A673 (cell line): ENCODE data around the gene MIER2. TPM values are rescaled to one million over a fixed set of nuclear protein-coding genes. Genes with fewer than 3 reads are reported as not detected.
"Not testable (repeated sequence)": the region's sequence is repeated elsewhere in the genome, so short reads cannot be mapped to it uniquely, and the experiment has no call there.

Experiments
- BruUV-seq: library from RNA; stranded (reverse); fragments of 400-500 nt; replicated peaks from 2 replicates; lab custom pipeline; 2021; lab: Mats Ljungman, UMichigan
- CTCF ChIA-PET: fragments of 300-600 bp; sonication (Branson Sonifier 250); formaldehyde crosslinking; loops from one replicate; lab custom pipeline; 2022; ENCODE audit warnings: antibody characterized with exemption; lab: Charles Lee
- POLR2A ChIA-PET: fragments of 300-600 bp; sonication (Branson Sonifier 250); formaldehyde crosslinking; loops from one replicate; lab custom pipeline; 2022; ENCODE audit warnings: antibody characterized with exemption; ENCODE audit not compliant: low non-redundant PET; lab: Charles Lee
- DNase-seq: peaks from one replicate; pipeline ENCODE4 v3.0.0-alpha.2; 2015; ENCODE audit warnings: low spot score
- H3K27ac ChIP-seq: fragments of 200-600 bp; sonication (generic); 2 replicates; pipeline ENCODE4 v1.5.1; 2016; ENCODE audit warnings: mixed run types, low read depth, mild to moderate bottlenecking, mixed read lengths, antibody characterized with exemption, low read length; ENCODE audit not compliant: poor library complexity, severe bottlenecking
- H3K27me3 ChIP-seq: fragments of 200-600 bp; sonication (generic); replicated peaks from 2 replicates; pipeline ENCODE4 v1.6.1; 2017; ENCODE audit warnings: mixed run types, low read depth, mild to moderate bottlenecking, mixed read lengths, antibody characterized with exemption, low read length; ENCODE audit not compliant: insufficient read depth, poor library complexity
- H3K36me3 ChIP-seq: fragments of 200-600 bp; sonication (generic); 2 replicates; pipeline ENCODE4 v1.6.1; 2016; ENCODE audit warnings: mixed run types, mild to moderate bottlenecking, mixed read lengths, antibody characterized with exemption, low read length; ENCODE audit not compliant: insufficient read depth, poor library complexity, severe bottlenecking
- H3K4me1 ChIP-seq: fragments of 200-600 bp; sonication (generic); 2 replicates; pipeline ENCODE4 v1.6.1; 2017; ENCODE audit warnings: mixed run types, mild to moderate bottlenecking, mixed read lengths, antibody characterized with exemption, low read length; ENCODE audit not compliant: insufficient read depth, poor library complexity, severe bottlenecking
- H3K4me3 ChIP-seq: fragments of 200-600 bp; sonication (generic); 2 replicates; pipeline ENCODE4 v1.5.1; 2016; ENCODE audit warnings: low read depth, mixed run types, mild to moderate bottlenecking, mixed read lengths, low read length; ENCODE audit not compliant: poor library complexity, severe bottlenecking
- H3K9me3 ChIP-seq: fragments of 200-600 bp; sonication (generic); 2 replicates; pipeline ENCODE4 v1.6.1; 2016; ENCODE audit warnings: mixed run types, low read depth, mild to moderate bottlenecking, mixed read lengths, antibody characterized with exemption, low read length; ENCODE audit not compliant: poor library complexity, severe bottlenecking
- CTCF ChIP-seq: fragments of 300-800, 200-600 bp; sonication (generic); conservative IDR thresholded peaks from 2 replicates; pipeline ENCODE4 v1.5.1; 2017; ENCODE audit warnings: low read depth, mild to moderate bottlenecking, antibody characterized with exemption, low read length, moderate library complexity, mixed read lengths
- EZH2 ChIP-seq: fragments of 200-600 bp; sonication (generic); IDR thresholded peaks from 2 replicates; pipeline ENCODE4 v1.6.1; 2017; ENCODE audit warnings: borderline replicate concordance, low read depth, mild to moderate bottlenecking, mixed read lengths, antibody characterized with exemption, low read length; ENCODE audit not compliant: poor library complexity, severe bottlenecking
- intact Hi-C: fragments of 100-400 bp; cut with micrococcal nuclease; formaldehyde crosslinking; loops from one replicate; pipeline ENCODE4 v1.10.0; 2022; ENCODE audit not compliant: unreplicated experiment
- total RNA-seq: library from RNA; stranded (reverse); gene quantifications from 2 replicates; pipeline ENCODE4 v1.2.3, GENCODE V29; 2021

Gene MIER2
- total RNA-seq, 1 experiment from 2014 or later = 47.8 TPM

- H3K4me1 ChIP-seq = peaks cover 10% of the 10 kb centered on the region
- no TSS peak for BruUV-seq
- no peak for DNase-seq
- H3K9me3 ChIP-seq = no peaks in the 10 kb centered on the region
- H3K27me3 ChIP-seq = no peaks in the 10 kb centered on the region
- no peaks in the 10 kb centered on the region for H3K36me3 ChIP-seq
- intact Hi-C loops = no loop called here
- H3K4me3 ChIP-seq = no peak overlapping the region
- ChIA-PET POLR2A (no interaction called here), CTCF (no interaction called here)
- no peak overlapping the region for H3K27ac ChIP-seq
- TF ChIP-seq EZH2 (no peak), CTCF (no peak)
Observed at GRCh38 chr19:359653-359925, 15.0 kb upstream of the MIER2 start.

- H3K36me3 ChIP-seq, H3K27me3 ChIP-seq, intact Hi-C loops, BruUV-seq, H3K27ac ChIP-seq, DNase-seq, POLR2A ChIA-PET, CTCF ChIA-PET, H3K4me3 ChIP-seq: not testable (repeated sequence)
- Histone ChIP-seq H3K9me3 (peaks cover 14% of the 10 kb centered on the region), H3K4me1 (peaks cover 10% of the 10 kb centered on the region)
Observed at GRCh38 chr19:355536-355935, 10.9 kb upstream of the MIER2 start.

GRCh38 chr19:355134-355533, 10.5 kb upstream of the MIER2 start:
- H3K4me1 ChIP-seq = peaks cover 10% of the 10 kb centered on the region
- TF ChIP-seq EZH2 = no peak
- no peak for TF ChIP-seq CTCF
- no peaks in the 10 kb centered on the region for H3K27me3 ChIP-seq
- DNase-seq = peak; percentile 43
- H3K27ac ChIP-seq = no peak overlapping the region
- H3K4me3 ChIP-seq = no peak overlapping the region
- no TSS peak for BruUV-seq
- peaks cover 14% of the 10 kb centered on the region for H3K9me3 ChIP-seq
- no peaks in the 10 kb centered on the region for H3K36me3 ChIP-seq
- ChIA-PET CTCF (no interaction called here), POLR2A (no interaction called here)
- intact Hi-C loops = no loop called here

GRCh38 chr19:351976-352625, 7.5 kb upstream of the MIER2 start:
- Histone ChIP-seq H3K4me1 (no peaks in the 10 kb centered on the region), H3K4me3 (no peak overlapping the region), H3K9me3 (peaks cover 14% of the 10 kb centered on the region), H3K27ac (no peak overlapping the region), H3K27me3 (no peaks in the 10 kb centered on the region), H3K36me3 (no peaks in the 10 kb centered on the region)
- ChIA-PET POLR2A (no interaction called here), CTCF (no interaction called here)
- intact Hi-C loops = no loop called here
- BruUV-seq = no TSS peak
- no peak for DNase-seq
- TF ChIP-seq EZH2 (no peak), CTCF (no peak)
